Measurements from ENCODE around the gene NECTIN4.
"Not testable (repeated sequence)": the region's sequence is repeated elsewhere in the genome, so short reads cannot be mapped to it uniquely, and the experiment has no call there.

Gene NECTIN4

GRCh38 chr1:161119092-161119903 lies 29.9 kb upstream of the NECTIN4 start:
- peak overlapping the region; percentile 82 for H3K4me3 ChIP-seq (ENCODE audit: insufficient read depth, low read length, poor library complexity, severe bottlenecking)
- no peaks in the 10 kb centered on the region for H3K9me2 ChIP-seq (replicated peaks; ENCODE audit: insufficient read depth, low read length)
- peaks cover 44% of the 10 kb centered on the region for H3K79me2 ChIP-seq (ENCODE audit: insufficient read depth, low read length)
- H3K36me3 ChIP-seq (ENCODE audit: low read length), result 0 out of 2 replicates have a peak, but pooled peaks cover 4% of the 10 kb centered on the region
- 0 out of 2 replicates have a peak, but pooled peaks cover 8% of the 10 kb centered on the region for H3F3A ChIP-seq (ENCODE audit: insufficient read depth)
- no peaks in the 10 kb centered on the region for H3K9me3 ChIP-seq (ENCODE audit: insufficient read depth, low read length)
- no peak overlapping the region for H2AFZ ChIP-seq (ENCODE audit: low read depth, low read length, severe bottlenecking)
- no peaks in the 10 kb centered on the region for H4K20me1 ChIP-seq (ENCODE audit: low read depth, low read length)
- H3K27me3 ChIP-seq (ENCODE audit: low read length), result no peaks in the 10 kb centered on the region
- H3K27ac ChIP-seq (ENCODE audit: low read depth, low read length), result peak overlapping the region; percentile 48
- peak overlapping the region; percentile 73 for H3K9ac ChIP-seq (ENCODE audit: low read length)
- H3K4me2 ChIP-seq (ENCODE audit: low read depth, low read length, poor library complexity, severe bottlenecking), result peak overlapping the region; percentile 73
- TF ChIP-seq CTCF (IDR thresholded peaks at IDR 0.05; ENCODE audit: insufficient read depth, low read length, poor library complexity, severe bottlenecking) (peak; percentile 17), EZH2phosphoT487 (conservative IDR thresholded peaks at IDR 0.05; ENCODE audit: low read length) (no peak)

GRCh38 chr1:161117759-161118581 lies 28.6 kb upstream of the NECTIN4 start, which contains the start of the genes NIT1 and PFDN2:
TSS of gene NIT1 (plus strand) at chr1:161118105. CDS start at chr1:161118177, 72 bp downstream.
TSS of gene PFDN2 (minus strand) at chr1:161118037. CDS start at chr1:161118026, 11 bp downstream.
- Histone ChIP-seq H3K9ac (ENCODE audit: low read length) (peak within 1 kb of the TSS; percentile 73), H3K9me2 (replicated peaks; ENCODE audit: insufficient read depth, low read length) (no peaks in the 10 kb centered on the region), H3K79me2 (ENCODE audit: insufficient read depth, low read length) (peaks cover 58% of the 10 kb centered on the region), H2AFZ (ENCODE audit: low read depth, low read length, severe bottlenecking) (peak within 1 kb of the TSS; percentile 69), H3K9me3 (ENCODE audit: insufficient read depth, low read length) (no peaks in the 10 kb centered on the region), H3K36me3 (ENCODE audit: low read length) (0 out of 2 replicates have a peak, but pooled peaks cover 4% of the 10 kb centered on the region), H3K4me3 (ENCODE audit: insufficient read depth, low read length, poor library complexity, severe bottlenecking) (peak within 1 kb of the TSS; percentile 82), H3K4me2 (ENCODE audit: low read depth, low read length, poor library complexity, severe bottlenecking) (peak within 1 kb of the TSS; percentile 73), H4K20me1 (ENCODE audit: low read depth, low read length) (0 out of 2 replicates have a peak, but pooled peaks cover 2% of the 10 kb centered on the region), H3K27ac (ENCODE audit: low read depth, low read length) (peak within 1 kb of the TSS; percentile 48), H3F3A (ENCODE audit: insufficient read depth) (peaks cover 8% of the 10 kb centered on the region; the same call in 1 of the 2 replicates), H3K27me3 (ENCODE audit: low read length) (no peaks in the 10 kb centered on the region)
- no peak for TF ChIP-seq CTCF (IDR thresholded peaks at IDR 0.05; ENCODE audit: insufficient read depth, low read length, poor library complexity, severe bottlenecking)
- TF ChIP-seq EZH2phosphoT487 (conservative IDR thresholded peaks at IDR 0.05; ENCODE audit: low read length), result no peak

GRCh38 chr1:161115961-161116360 lies 26.6 kb upstream of the NECTIN4 start:
- not testable (repeated sequence) for H4K20me1 ChIP-seq (ENCODE audit: low read depth, low read length); H3K27ac ChIP-seq (ENCODE audit: low read depth, low read length); H3K27me3 ChIP-seq (ENCODE audit: low read length); H3K9me3 ChIP-seq (ENCODE audit: insufficient read depth, low read length); H3K4me3 ChIP-seq (ENCODE audit: insufficient read depth, low read length, poor library complexity, severe bottlenecking); H2AFZ ChIP-seq (ENCODE audit: low read depth, low read length, severe bottlenecking); H3F3A ChIP-seq (ENCODE audit: insufficient read depth); H3K36me3 ChIP-seq (ENCODE audit: low read length); H3K9ac ChIP-seq (ENCODE audit: low read length); H3K9me2 ChIP-seq (replicated peaks; ENCODE audit: insufficient read depth, low read length)
- H3K79me2 ChIP-seq (ENCODE audit: insufficient read depth, low read length), result peaks cover 77% of the 10 kb centered on the region
- H3K4me2 ChIP-seq (ENCODE audit: low read depth, low read length, poor library complexity, severe bottlenecking), result peak overlapping the region; percentile 73
